A673 (cell line): ENCODE measurements around the gene NAAA. TPM values are rescaled to one million over a fixed set of nuclear protein-coding genes. Genes with fewer than 3 reads are reported as not detected.

Experiments used
- BruUV-seq: library from RNA; stranded (reverse); fragments of 400-500 nt; replicated peaks from 2 replicates; lab custom pipeline; 2021; lab: Mats Ljungman, UMichigan
- CTCF ChIA-PET: fragments of 300-600 bp; sonication (Branson Sonifier 250); formaldehyde crosslinking; loops from one replicate; lab custom pipeline; 2022; ENCODE audit warnings: antibody characterized with exemption; lab: Charles Lee
- POLR2A ChIA-PET: fragments of 300-600 bp; sonication (Branson Sonifier 250); formaldehyde crosslinking; loops from one replicate; lab custom pipeline; 2022; ENCODE audit warnings: antibody characterized with exemption; ENCODE audit not compliant: low non-redundant PET; lab: Charles Lee
- DNase-seq: peaks from one replicate; pipeline ENCODE4 v3.0.0-alpha.2; 2015; ENCODE audit warnings: low spot score
- H3K27ac ChIP-seq: fragments of 200-600 bp; sonication (generic); 2 replicates; pipeline ENCODE4 v1.5.1; 2016; ENCODE audit warnings: mixed run types, low read depth, mild to moderate bottlenecking, mixed read lengths, antibody characterized with exemption, low read length; ENCODE audit not compliant: poor library complexity, severe bottlenecking
- H3K27me3 ChIP-seq: fragments of 200-600 bp; sonication (generic); replicated peaks from 2 replicates; pipeline ENCODE4 v1.6.1; 2017; ENCODE audit warnings: mixed run types, low read depth, mild to moderate bottlenecking, mixed read lengths, antibody characterized with exemption, low read length; ENCODE audit not compliant: insufficient read depth, poor library complexity
- H3K36me3 ChIP-seq: fragments of 200-600 bp; sonication (generic); 2 replicates; pipeline ENCODE4 v1.6.1; 2016; ENCODE audit warnings: mixed run types, mild to moderate bottlenecking, mixed read lengths, antibody characterized with exemption, low read length; ENCODE audit not compliant: insufficient read depth, poor library complexity, severe bottlenecking
- H3K4me1 ChIP-seq: fragments of 200-600 bp; sonication (generic); 2 replicates; pipeline ENCODE4 v1.6.1; 2017; ENCODE audit warnings: mixed run types, mild to moderate bottlenecking, mixed read lengths, antibody characterized with exemption, low read length; ENCODE audit not compliant: insufficient read depth, poor library complexity, severe bottlenecking
- H3K4me3 ChIP-seq: fragments of 200-600 bp; sonication (generic); 2 replicates; pipeline ENCODE4 v1.5.1; 2016; ENCODE audit warnings: low read depth, mixed run types, mild to moderate bottlenecking, mixed read lengths, low read length; ENCODE audit not compliant: poor library complexity, severe bottlenecking
- H3K9me3 ChIP-seq: fragments of 200-600 bp; sonication (generic); 2 replicates; pipeline ENCODE4 v1.6.1; 2016; ENCODE audit warnings: mixed run types, low read depth, mild to moderate bottlenecking, mixed read lengths, antibody characterized with exemption, low read length; ENCODE audit not compliant: poor library complexity, severe bottlenecking
- EZH2 ChIP-seq: fragments of 200-600 bp; sonication (generic); IDR thresholded peaks from 2 replicates; pipeline ENCODE4 v1.6.1; 2017; ENCODE audit warnings: borderline replicate concordance, low read depth, mild to moderate bottlenecking, mixed read lengths, antibody characterized with exemption, low read length; ENCODE audit not compliant: poor library complexity, severe bottlenecking
- intact Hi-C: fragments of 100-400 bp; cut with micrococcal nuclease; formaldehyde crosslinking; loops from one replicate; pipeline ENCODE4 v1.10.0; 2022; ENCODE audit not compliant: unreplicated experiment
- total RNA-seq: library from RNA; stranded (reverse); gene quantifications from 2 replicates; pipeline ENCODE4 v1.2.3, GENCODE V29; 2021
- TF ChIP-seq, protein P1 (sequence below): fragments of 300-800, 200-600 bp; sonication (generic); conservative IDR thresholded peaks from 2 replicates; pipeline ENCODE4 v1.5.1; 2017; ENCODE audit warnings: low read depth, mild to moderate bottlenecking, antibody characterized with exemption, low read length, moderate library complexity, mixed read lengths

Gene NAAA
- total RNA-seq, 1 experiment from 2014 or later: 4.7 TPM

DNA sequence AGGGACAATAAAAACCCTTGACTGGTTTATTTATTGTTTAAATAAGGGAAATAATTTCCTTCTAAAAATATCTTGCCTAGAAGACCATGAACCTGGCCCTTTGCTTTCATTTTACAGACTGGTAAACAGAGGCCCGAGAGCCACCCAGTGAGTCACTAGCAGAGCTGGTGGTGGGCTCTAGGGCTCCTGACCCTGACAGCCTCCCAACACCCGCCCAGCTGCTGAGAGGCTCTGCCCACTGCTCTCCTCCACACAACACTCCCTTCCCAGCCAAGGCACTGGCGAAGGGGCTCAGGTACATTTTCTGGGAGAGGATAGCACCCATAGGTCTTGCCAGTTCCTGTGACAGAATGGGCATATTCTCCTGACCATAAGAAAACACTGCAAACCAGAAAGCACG is 20.5 kb downstream of the NAAA start:
- no peak for TF ChIP-seq EZH2
- TF ChIP-seq, protein P1, sequence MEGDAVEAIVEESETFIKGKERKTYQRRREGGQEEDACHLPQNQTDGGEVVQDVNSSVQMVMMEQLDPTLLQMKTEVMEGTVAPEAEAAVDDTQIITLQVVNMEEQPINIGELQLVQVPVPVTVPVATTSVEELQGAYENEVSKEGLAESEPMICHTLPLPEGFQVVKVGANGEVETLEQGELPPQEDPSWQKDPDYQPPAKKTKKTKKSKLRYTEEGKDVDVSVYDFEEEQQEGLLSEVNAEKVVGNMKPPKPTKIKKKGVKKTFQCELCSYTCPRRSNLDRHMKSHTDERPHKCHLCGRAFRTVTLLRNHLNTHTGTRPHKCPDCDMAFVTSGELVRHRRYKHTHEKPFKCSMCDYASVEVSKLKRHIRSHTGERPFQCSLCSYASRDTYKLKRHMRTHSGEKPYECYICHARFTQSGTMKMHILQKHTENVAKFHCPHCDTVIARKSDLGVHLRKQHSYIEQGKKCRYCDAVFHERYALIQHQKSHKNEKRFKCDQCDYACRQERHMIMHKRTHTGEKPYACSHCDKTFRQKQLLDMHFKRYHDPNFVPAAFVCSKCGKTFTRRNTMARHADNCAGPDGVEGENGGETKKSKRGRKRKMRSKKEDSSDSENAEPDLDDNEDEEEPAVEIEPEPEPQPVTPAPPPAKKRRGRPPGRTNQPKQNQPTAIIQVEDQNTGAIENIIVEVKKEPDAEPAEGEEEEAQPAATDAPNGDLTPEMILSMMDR: no peak
- Histone ChIP-seq H3K36me3 (no peaks in the 10 kb centered on the region), H3K27me3 (no peaks in the 10 kb centered on the region), H3K4me3 (no peak overlapping the region), H3K27ac (no peak overlapping the region), H3K4me1 (peaks cover 4% of the 10 kb centered on the region), H3K9me3 (no peaks in the 10 kb centered on the region)
- BruUV-seq: no TSS peak
- no peak for DNase-seq
- CTCF ChIA-PET: no interaction called here
- intact Hi-C loops: no loop called here
- POLR2A ChIA-PET: no interaction called here

GRCh38 chr4:75919920-75920319 is 20.9 kb downstream of the NAAA start:
- peak; percentile 4 for DNase-seq
- Histone ChIP-seq H3K27ac (no peak overlapping the region), H3K9me3 (no peaks in the 10 kb centered on the region), H3K27me3 (no peaks in the 10 kb centered on the region), H3K4me3 (no peak overlapping the region), H3K4me1 (peaks cover 4% of the 10 kb centered on the region), H3K36me3 (no peaks in the 10 kb centered on the region)
- CTCF ChIA-PET: no interaction called here
- intact Hi-C loops: loop anchor here (5.0 kb wide), 1 partner anchor 147 kb away; no protein-coding TSS in a partner anchor
- POLR2A ChIA-PET: no interaction called here
- BruUV-seq: no TSS peak
- TF ChIP-seq, protein P1: no peak

GRCh38 chr4:75916091-75916661 is 24.6 kb downstream of the NAAA start:
- H3K36me3 ChIP-seq: no peaks in the 10 kb centered on the region
- H3K27me3 ChIP-seq: no peaks in the 10 kb centered on the region
- TF ChIP-seq EZH2: no peak
- TF ChIP-seq, protein P1: peak; percentile 75
- H3K9me3 ChIP-seq: no peaks in the 10 kb centered on the region
- H3K4me3 ChIP-seq: no peak overlapping the region
- DNase-seq: peak; percentile 38
- CTCF ChIA-PET: interaction anchor here (0.9 to 1.5 kb wide), 3 partner anchors 19 to 80 kb away, joined by 3 to 5 read pairs (median 3); no protein-coding TSS in a partner anchor
- peaks cover 4% of the 10 kb centered on the region for H3K4me1 ChIP-seq
- intact Hi-C loops: loop anchor here (5.0 kb wide), 1 partner anchor 151 kb away; no protein-coding TSS in a partner anchor
- H3K27ac ChIP-seq: peak overlapping the region; percentile 63
- POLR2A ChIA-PET: no interaction called here
- BruUV-seq: no TSS peak
